ENCODE results near the gene CERS5.

- TF ChIP-seq ZNF274 (IDR thresholded peaks at IDR 0.05; ENCODE audit: low read depth, low read length), result no peak
- TF ChIP-seq YY1 (IDR thresholded peaks at IDR 0.05; ENCODE audit: insufficient read depth, insufficient read length), result no peak
These were observed 45.5 kb downstream of the CERS5 start for GRCh38 chr12:50121641-50122040.

All from NT2/D1 (cell line).